Lung (tissue), 12 donors: ENCODE measurements around the gene SNAI1. TPM values are rescaled to one million over a fixed set of nuclear protein-coding genes. Genes with fewer than 3 reads are reported as not detected.

Source experiments
- ATAC-seq: fragments of 200-7000 bp; cut with Tn5 transposase; one replicate; pipeline ENCODE4 v1.9.1; 2020; ENCODE audit warnings: moderate number of reproducible peaks; ENCODE audit not compliant: insufficient read depth, low FRiP score
- DNase-seq, 3 donors: peaks; one replicate each; pipeline ENCODE4 v3.0.0-alpha.2; 2013 to 2017
- H3K27ac ChIP-seq, 2 donors: one replicate each; pipeline ENCODE4 v1.5.1; 2013; ENCODE audit warnings: mild to moderate bottlenecking in 2 of 2, moderate library complexity in 2 of 2, control low read depth in 1 of 2, inconsistent platforms in 1 of 2, low read depth in 1 of 2, low read length in 1 of 2
- H3K27me3 ChIP-seq, 3 donors: one replicate each; pipeline ENCODE4 v1.5.1; 2013; ENCODE audit warnings: low read length in 2 of 3; ENCODE audit not compliant: control insufficient read depth in 3 of 3, insufficient read depth in 3 of 3
- H3K36me3 ChIP-seq, 4 donors: one replicate each; pipeline ENCODE4 v1.5.1; 2013; ENCODE audit warnings: low read length in 4 of 4, mild to moderate bottlenecking in 1 of 4, moderate library complexity in 1 of 4; ENCODE audit not compliant: control insufficient read depth in 4 of 4, insufficient read depth in 4 of 4
- H3K4me1 ChIP-seq, 5 donors: one replicate each; pipeline ENCODE4 v1.5.1; 2013; ENCODE audit warnings: low read length in 5 of 5, mild to moderate bottlenecking in 2 of 5, moderate library complexity in 1 of 5; ENCODE audit not compliant: control insufficient read depth in 5 of 5, insufficient read depth in 5 of 5
- H3K4me3 ChIP-seq: one replicate; pipeline ENCODE4 v1.5.1; 2013; ENCODE audit warnings: mild to moderate bottlenecking, control low read depth, moderate library complexity
- H3K9ac ChIP-seq, 2 donors: one replicate each; pipeline ENCODE4 v1.5.1; 2013; ENCODE audit warnings: low read length in 2 of 2, control low read depth in 1 of 2; ENCODE audit not compliant: insufficient read depth in 1 of 2
- H3K9me3 ChIP-seq, 4 donors: one replicate each; pipeline ENCODE4 v1.5.1; 2013; ENCODE audit warnings: low read length in 3 of 4, mild to moderate bottlenecking in 1 of 4, moderate library complexity in 1 of 4; ENCODE audit not compliant: control insufficient read depth in 4 of 4, insufficient read depth in 3 of 4
- CTCF ChIP-seq: IDR thresholded peaks from 2 replicates; pipeline ENCODE4 v1.5.1; 2012; ENCODE audit warnings: mild to moderate bottlenecking; ENCODE audit errors: control extremely low read depth, extremely low read depth
- WGBS, 2 donors: extraction: QIAGEN DNeasy Blood & Tissue Kit; methylation state at CpG; one replicate each; pipeline ENCODE4 v1.1.7; 2013; 5-methylcytosine and 5-hydroxymethylcytosine counted together
- polyA plus RNA-seq, 2 donors: library from polyadenylated mRNA; stranded (reverse); fragments of 200-250 nt; gene quantifications; one replicate each; pipeline ENCODE4 v1.2.1, GENCODE V29; 2013
- total RNA-seq, 2 donors: library from RNA; depleted of rRNA in 1 of 2; stranded (reverse); fragments of >200 nt in 1 of 2; gene quantifications; one replicate each; pipeline ENCODE4 v1.2.1, GENCODE V29; 2014 to 2021
- donor health status: control.
- donor health status: control.
- donor health status: Bipolar disorder and iron deficiency.
- donor health status: healthy.
- donor health status: DM: yes; HTN: yes; CAD: no.

The SNAI1 gene
- total and polyA plus RNA-seq, 4 donors, result 0.74 to 12.0 (median 5.4) TPM

GRCh38 chr20:50015636-50015992 lies 32.8 kb downstream of the SNAI1 start:
- WGBS, 2 donors, result 84 to 89% methylated on average over 8 of the region's 8 CpGs
- DNase-seq, result no peak
- Histone ChIP-seq H3K36me3 (no peaks in the 10 kb centered on the region), H3K27me3 (no peaks in the 10 kb centered on the region), H3K4me1 (peaks cover 0 to 30% (median 8%) of the 10 kb centered on the region in 5 donors), H3K4me3 (no peak overlapping the region), H3K9me3 (peaks cover 0 to 3% (median 0%) of the 10 kb centered on the region in 4 donors), H3K27ac (no peak overlapping the region), H3K9ac (peak overlapping the region in 1 of 2 donors; percentile 11)
- no peak for ATAC-seq
- no peak for TF ChIP-seq CTCF

GRCh38 chr20:50015993-50016770 lies 33.4 kb downstream of the SNAI1 start:
- H3K4me1 ChIP-seq, result peaks cover 0 to 30% (median 8%) of the 10 kb centered on the region in 5 donors
- peaks cover 0 to 3% (median 0%) of the 10 kb centered on the region in 4 donors for H3K9me3 ChIP-seq
- H3K4me3 ChIP-seq, result no peak overlapping the region
- no peaks in the 10 kb centered on the region for H3K27me3 ChIP-seq
- no peak for TF ChIP-seq CTCF
- no peak for ATAC-seq
- no peak overlapping the region for H3K9ac ChIP-seq
- WGBS, 2 donors, result 76 to 78% methylated on average over 18 of the region's 18 CpGs
- DNase-seq, result peak; percentile 84 to 87 (median 85)
- no peaks in the 10 kb centered on the region for H3K36me3 ChIP-seq
- H3K27ac ChIP-seq, result no peak overlapping the region

DNA sequence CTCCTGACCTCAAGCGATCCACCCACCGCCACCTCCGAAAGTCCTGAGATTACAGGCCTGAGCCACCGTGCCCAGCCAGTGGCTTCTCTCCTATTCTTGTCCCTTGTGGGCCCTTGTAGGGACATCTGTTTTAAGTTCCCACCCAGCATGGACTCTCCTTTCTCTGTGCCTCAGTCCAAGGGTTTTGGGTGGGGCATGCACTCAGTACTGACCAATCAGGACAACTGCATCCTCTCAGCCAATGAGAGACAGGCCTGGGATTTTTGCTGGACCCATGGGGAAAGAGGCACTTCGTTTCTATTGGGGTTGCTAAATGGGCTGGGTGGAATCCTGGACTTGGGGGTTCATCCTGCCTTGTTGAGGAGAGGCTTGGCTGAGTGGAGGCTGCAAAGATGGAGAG lies 34.4 kb downstream of the SNAI1 start:
- Histone ChIP-seq H3K36me3 (no peaks in the 10 kb centered on the region), H3K27me3 (no peaks in the 10 kb centered on the region), H3K27ac (no peak overlapping the region), H3K4me1 (peaks cover 0 to 30% (median 8%) of the 10 kb centered on the region in 5 donors), H3K9me3 (peaks cover 0 to 1% (median 0%) of the 10 kb centered on the region in 4 donors), H3K4me3 (no peak overlapping the region), H3K9ac (no peak overlapping the region)
- TF ChIP-seq CTCF, result no peak
- 70 to 88% methylated on average over 5 of the region's 5 CpGs for WGBS, 2 donors
- ATAC-seq, result no peak
- no peak for DNase-seq
